ENCODE results near the gene DPEP1. TPM values are rescaled to one million over a fixed set of nuclear protein-coding genes. Genes with fewer than 3 reads are reported as not detected.
A peak's percentile ranks its signal among the peaks of the same experiment; 100 is the strongest.

The DPEP1 gene
- total RNA-seq, 2 donors from 2014 or later, result 0.42 to 2.7 TPM

DNA sequence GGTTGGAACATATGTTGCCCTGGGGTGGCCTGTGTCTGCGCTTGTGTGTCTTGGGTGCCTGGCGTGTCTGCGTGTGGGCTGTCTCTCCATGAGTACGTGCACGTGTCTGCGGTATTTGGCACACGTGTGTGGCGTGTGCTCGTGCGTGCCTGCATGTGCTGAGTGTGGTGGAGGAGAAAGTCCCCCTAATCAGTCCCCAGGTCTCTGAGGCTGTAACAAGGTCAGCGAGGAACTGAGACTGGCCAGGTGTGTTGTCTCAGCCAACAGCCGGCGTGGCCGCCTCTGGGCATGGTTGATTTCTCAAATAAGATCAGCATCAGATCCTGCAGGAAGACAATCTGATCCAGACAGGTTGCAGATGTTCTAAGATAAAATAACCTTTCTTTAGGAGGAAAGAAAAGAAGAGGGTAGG, 41.4 kb upstream of the DPEP1 start:
- Histone ChIP-seq H3K4me3 (no peak overlapping the region), H3K36me3 (no peaks in the 10 kb centered on the region), H3K9ac (ENCODE audit: low read depth in 2 of 2, low read length in 2 of 2) (no peak overlapping the region), H3K27ac (no peak overlapping the region), H3K27me3 (peaks cover 32% of the 10 kb centered on the region), H3K9me3 (no peaks in the 10 kb centered on the region), H3K4me1 (peaks cover 11% of the 10 kb centered on the region)
- no peak for DNase-seq
- TF ChIP-seq CTCF (IDR thresholded peaks at IDR 0.05), result no peak
- intact Hi-C loops (cut with DNase I), result loop anchor here (10.0 kb wide), 1 partner anchor 73 kb away; no protein-coding TSS in a partner anchor

GRCh38 chr16:89572485-89573205, 40.8 kb upstream of the DPEP1 start:
- intact Hi-C loops (cut with DNase I), result loop anchor here (10.0 kb wide), 1 partner anchor 72 kb away; no protein-coding TSS in a partner anchor
- Histone ChIP-seq H3K27me3 (peaks cover 32% of the 10 kb centered on the region), H3K4me1 (peaks cover 11% of the 10 kb centered on the region), H3K36me3 (no peaks in the 10 kb centered on the region), H3K9ac (ENCODE audit: low read depth in 2 of 2, low read length in 2 of 2) (no peak overlapping the region), H3K27ac (no peak overlapping the region), H3K4me3 (no peak overlapping the region), H3K9me3 (no peaks in the 10 kb centered on the region)
- no peak for TF ChIP-seq CTCF (IDR thresholded peaks at IDR 0.05)
- no peak for DNase-seq

- no peak for TF ChIP-seq CTCF (IDR thresholded peaks at IDR 0.05)
- no peak for DNase-seq
- Histone ChIP-seq H3K27ac (no peak overlapping the region), H3K4me3 (no peak overlapping the region), H3K27me3 (peaks cover 32% of the 10 kb centered on the region), H3K36me3 (no peaks in the 10 kb centered on the region), H3K9me3 (no peaks in the 10 kb centered on the region), H3K4me1 (peaks cover 11% of the 10 kb centered on the region), H3K9ac (ENCODE audit: low read depth in 2 of 2, low read length in 2 of 2) (no peak overlapping the region)
- intact Hi-C loops (cut with DNase I), result loop anchor here (10.0 kb wide), 1 partner anchor 71 kb away; no protein-coding TSS in a partner anchor
Measured at GRCh38 chr16:89573826-89574680, 39.4 kb upstream of the DPEP1 start.

GRCh38 chr16:89574681-89575246, 38.7 kb upstream of the DPEP1 start:
- H3K9me3 ChIP-seq, result no peaks in the 10 kb centered on the region
- peak; percentile 57 for DNase-seq
- no peaks in the 10 kb centered on the region for H3K36me3 ChIP-seq
- H3K27ac ChIP-seq, result no peak overlapping the region
- H3K9ac ChIP-seq (ENCODE audit: low read depth in 2 of 2, low read length in 2 of 2), result no peak overlapping the region
- intact Hi-C loops (cut with DNase I), result loop anchor here (10.0 kb wide), 1 partner anchor 70 kb away; no protein-coding TSS in a partner anchor
- peaks cover 11% of the 10 kb centered on the region for H3K4me1 ChIP-seq
- H3K27me3 ChIP-seq, result peaks cover 32% of the 10 kb centered on the region
- TF ChIP-seq CTCF (IDR thresholded peaks at IDR 0.05), result peak; percentile 59
- H3K4me3 ChIP-seq, result peak overlapping the region; percentile 26
